Right lobe of liver (tissue), 4 donors: ENCODE measurements around the gene TJP1.

Source experiments
- POLR2A ChIP-seq: fragments of 450-650 bp; IDR thresholded peaks from one replicate; pipeline ENCODE4 v1.6.1; 2017; ENCODE audit warnings: antibody characterized with exemption, mild to moderate bottlenecking
- TF ChIP-seq, protein P1 (sequence below), 4 donors: fragments of 200-600 bp in 3 of 4; fragments of 450-650 bp in 1 of 4; IDR thresholded peaks; one replicate each; pipeline versions ENCODE4 v1.5.1 to v1.8.0; 2016 to 2022; ENCODE audit warnings: antibody characterized with exemption in 4 of 4, mild to moderate bottlenecking in 2 of 4
- donor health status: DM: no; HTN: no; CAD: no.
- donor health status: DM: no; HTN: no; CAD: no.
- donor health status: DM: no; HTN: yes; CAD: no.

DNA sequence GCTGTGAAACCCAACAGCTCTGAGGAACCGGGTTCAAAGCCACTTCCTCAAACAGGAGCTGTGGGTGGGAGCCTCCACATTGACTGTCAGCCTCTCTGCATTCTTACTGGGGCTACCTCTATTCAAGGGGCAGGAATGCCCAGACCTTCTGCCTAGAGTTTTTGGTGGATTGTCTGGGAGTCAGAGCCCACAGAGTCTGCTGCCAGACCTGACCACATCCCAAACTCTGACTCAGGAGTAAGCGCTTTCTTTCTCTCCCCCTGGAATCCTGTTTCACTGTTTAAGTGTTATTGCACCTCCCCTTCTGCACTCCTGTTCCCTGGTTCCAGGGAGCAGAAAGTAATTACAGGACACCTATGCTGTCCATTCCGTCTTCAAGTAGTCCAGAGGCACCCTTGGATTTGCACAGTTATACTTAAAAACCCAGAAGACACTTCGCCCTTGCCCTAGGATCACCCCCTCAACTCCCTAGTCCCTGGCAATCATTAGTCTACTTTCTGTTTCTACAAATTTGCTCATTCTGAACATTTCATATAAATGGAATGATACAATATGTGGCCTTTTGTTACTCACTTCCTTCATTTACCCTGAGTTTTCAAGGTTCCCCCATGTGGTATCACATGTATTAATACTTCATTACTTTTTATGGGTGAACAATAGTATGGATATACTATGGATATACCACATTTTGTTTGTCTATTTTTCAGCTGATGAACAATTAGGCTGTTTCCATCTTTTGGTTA, 37.9 kb upstream of the TJP1 start:
- TF ChIP-seq POLR2A: no peak
- TF ChIP-seq, protein P1, sequence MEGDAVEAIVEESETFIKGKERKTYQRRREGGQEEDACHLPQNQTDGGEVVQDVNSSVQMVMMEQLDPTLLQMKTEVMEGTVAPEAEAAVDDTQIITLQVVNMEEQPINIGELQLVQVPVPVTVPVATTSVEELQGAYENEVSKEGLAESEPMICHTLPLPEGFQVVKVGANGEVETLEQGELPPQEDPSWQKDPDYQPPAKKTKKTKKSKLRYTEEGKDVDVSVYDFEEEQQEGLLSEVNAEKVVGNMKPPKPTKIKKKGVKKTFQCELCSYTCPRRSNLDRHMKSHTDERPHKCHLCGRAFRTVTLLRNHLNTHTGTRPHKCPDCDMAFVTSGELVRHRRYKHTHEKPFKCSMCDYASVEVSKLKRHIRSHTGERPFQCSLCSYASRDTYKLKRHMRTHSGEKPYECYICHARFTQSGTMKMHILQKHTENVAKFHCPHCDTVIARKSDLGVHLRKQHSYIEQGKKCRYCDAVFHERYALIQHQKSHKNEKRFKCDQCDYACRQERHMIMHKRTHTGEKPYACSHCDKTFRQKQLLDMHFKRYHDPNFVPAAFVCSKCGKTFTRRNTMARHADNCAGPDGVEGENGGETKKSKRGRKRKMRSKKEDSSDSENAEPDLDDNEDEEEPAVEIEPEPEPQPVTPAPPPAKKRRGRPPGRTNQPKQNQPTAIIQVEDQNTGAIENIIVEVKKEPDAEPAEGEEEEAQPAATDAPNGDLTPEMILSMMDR (IDR thresholded peaks at IDR 0.05): no peak
